ENCODE measurements around the gene VANGL2. TPM values are rescaled to one million over a fixed set of nuclear protein-coding genes. Genes with fewer than 3 reads are reported as not detected.

The VANGL2 gene
- total RNA-seq, 2 donors from 2014 or later, result 3.6 to 7.8 TPM

GRCh38 chr1:160403244-160403643 is 2.9 kb downstream of the VANGL2 start:
- H3K36me3 ChIP-seq (replicated peaks in 1 of 2; ENCODE audit: insufficient read depth in 1 of 2, low read depth in 2 of 2), result no peaks in the 10 kb centered on the region
- peaks cover 22% of the 10 kb centered on the region for H3K4me1 ChIP-seq
- ATAC-seq (no peak), DNase-seq (no peak)
- H3K4me3 ChIP-seq, result no peak overlapping the region
- intact Hi-C loops (cut with DNase I), result no loop called here
- H3K27ac ChIP-seq, result no peak overlapping the region
- WGBS, 2 donors, result 67 to 80% methylated on average over 3 of the region's 3 CpGs
- no peaks in the 10 kb centered on the region for H3K27me3 ChIP-seq
- no peak for TF ChIP-seq CTCF (IDR thresholded peaks at IDR 0.05)
- no peak for TF ChIP-seq POLR2A (IDR thresholded peaks at IDR 0.05)
- no peaks in the 10 kb centered on the region for H3K9me3 ChIP-seq

- 89 to 92% methylated on average over 3 of the region's 3 CpGs for WGBS, 2 donors
- no peak for DNase-seq
Observed at GRCh38 chr1:160404094-160404493, 3.7 kb downstream of the VANGL2 start.

DNA sequence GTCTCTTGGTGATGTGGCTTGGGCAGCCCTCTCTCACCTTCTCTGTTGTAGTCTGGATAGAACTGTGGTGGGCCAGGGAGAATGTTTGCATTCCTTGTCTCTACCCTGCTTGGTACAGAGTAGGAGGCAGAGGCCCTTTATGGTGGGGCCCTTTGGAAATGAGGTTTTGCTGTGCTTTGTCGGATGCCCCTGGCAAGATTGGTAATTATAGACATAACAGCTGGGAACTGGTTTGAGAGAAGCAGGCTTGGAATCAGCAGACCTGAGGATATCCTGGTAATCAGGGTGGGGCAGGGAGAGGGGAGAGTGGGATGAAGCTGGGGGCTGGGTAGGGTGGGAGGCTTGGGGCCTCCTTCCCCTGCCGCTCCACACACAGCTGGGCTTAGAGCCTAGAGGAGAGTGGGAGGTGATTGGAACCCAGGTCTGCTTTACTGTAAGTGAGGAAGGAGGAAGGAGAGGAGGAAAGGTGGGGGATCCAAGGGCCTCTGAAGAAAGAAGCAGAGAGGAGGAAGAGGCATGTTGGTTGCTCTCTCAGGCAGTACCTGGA is 5.0 kb downstream of the VANGL2 start:
- peaks cover 16% of the 10 kb centered on the region for H3K4me1 ChIP-seq
- H3K9me3 ChIP-seq, result no peaks in the 10 kb centered on the region
- no peaks in the 10 kb centered on the region for H3K36me3 ChIP-seq (replicated peaks in 1 of 2; ENCODE audit: insufficient read depth in 1 of 2, low read depth in 2 of 2)
- intact Hi-C loops (cut with DNase I), result no loop called here
- ATAC-seq (no peak), DNase-seq (no peak)
- no peak overlapping the region for H3K27ac ChIP-seq
- no peak overlapping the region for H3K4me3 ChIP-seq
- TF ChIP-seq CTCF (IDR thresholded peaks at IDR 0.05) (no peak), POLR2A (IDR thresholded peaks at IDR 0.05) (no peak)
- WGBS, 2 donors, result 83 to 91% methylated on average over 2 of the region's 2 CpGs
- H3K27me3 ChIP-seq, result no peaks in the 10 kb centered on the region

More at GRCh38 chr1:160404094-160404493, 3.7 kb downstream of the VANGL2 start:
- H3K9me3 ChIP-seq, result no peaks in the 10 kb centered on the region
- intact Hi-C loops (cut with DNase I), result no loop called here
- H3K27me3 ChIP-seq, result no peaks in the 10 kb centered on the region
- peaks cover 22% of the 10 kb centered on the region for H3K4me1 ChIP-seq
- H3K36me3 ChIP-seq (replicated peaks in 1 of 2; ENCODE audit: insufficient read depth in 1 of 2, low read depth in 2 of 2), result no peaks in the 10 kb centered on the region
- H3K4me3 ChIP-seq, result no peak overlapping the region
- TF ChIP-seq POLR2A (IDR thresholded peaks at IDR 0.05), result no peak
- TF ChIP-seq CTCF (IDR thresholded peaks at IDR 0.05), result no peak
- H3K27ac ChIP-seq, result no peak overlapping the region
- ATAC-seq, result no peak

GRCh38 chr1:160406131-160406968 is 6.0 kb downstream of the VANGL2 start:
- intact Hi-C loops (cut with DNase I), result no loop called here
- no peak overlapping the region for H3K4me3 ChIP-seq
- no peak for TF ChIP-seq POLR2A (IDR thresholded peaks at IDR 0.05)
- TF ChIP-seq CTCF (IDR thresholded peaks at IDR 0.05), result no peak
- no peak overlapping the region for H3K27ac ChIP-seq
- ATAC-seq (no peak), DNase-seq (no peak)
- no peaks in the 10 kb centered on the region for H3K9me3 ChIP-seq
- peaks cover 9% of the 10 kb centered on the region for H3K4me1 ChIP-seq
- no peaks in the 10 kb centered on the region for H3K36me3 ChIP-seq (replicated peaks in 1 of 2; ENCODE audit: insufficient read depth in 1 of 2, low read depth in 2 of 2)
- no peaks in the 10 kb centered on the region for H3K27me3 ChIP-seq
- WGBS, 2 donors, result 80 to 85% methylated on average over 15 of the region's 15 CpGs
